Measurements from ENCODE around the gene VPS13A.
"Not testable (repeated sequence)": the region's sequence is repeated elsewhere in the genome, so short reads cannot be mapped to it uniquely, and the experiment has no call there.

VPS13A gene

GRCh38 chr9:77423841-77424240 lies 246.5 kb downstream of the VPS13A start:
- no peak for DNase-seq (ENCODE audit: low read depth)

GRCh38 chr9:77424993-77425392 lies 247.7 kb downstream of the VPS13A start:
- DNase-seq (ENCODE audit: low read depth), result no peak

DNA sequence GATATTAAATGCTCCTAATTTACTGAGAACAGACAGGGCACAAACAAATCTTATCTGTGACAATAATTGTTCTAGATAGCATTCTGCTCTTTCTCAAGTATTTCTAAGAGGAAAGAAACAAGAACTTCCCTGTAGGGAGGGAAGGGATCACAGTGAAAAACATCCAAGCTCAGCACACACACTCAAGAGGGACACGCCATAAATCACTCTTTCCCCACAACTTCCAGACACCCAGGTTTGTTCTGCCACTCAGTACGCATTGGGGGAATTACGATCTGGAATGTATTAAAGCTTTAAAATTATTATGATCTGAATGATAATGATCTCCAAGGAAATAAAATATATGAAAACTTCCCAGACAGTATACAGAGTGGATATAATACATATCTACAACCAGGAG lies 249.4 kb downstream of the VPS13A start:
- no peak for DNase-seq (ENCODE audit: low read depth)

- no peak for DNase-seq (ENCODE audit: low read depth)
These were observed 250.1 kb downstream of the VPS13A start for GRCh38 chr9:77427256-77427927.

GRCh38 chr9:77429928-77430327 lies 252.6 kb downstream of the VPS13A start:
- no peak for DNase-seq (ENCODE audit: low read depth)

- DNase-seq (ENCODE audit: low read depth), result no peak
These were observed 254.7 kb downstream of the VPS13A start for GRCh38 chr9:77432053-77432452.

- DNase-seq (ENCODE audit: low read depth), result no peak
These were observed 256.5 kb downstream of the VPS13A start for GRCh38 chr9:77433675-77434445.

- no peak for DNase-seq (ENCODE audit: low read depth)
These were observed 257.9 kb downstream of the VPS13A start for GRCh38 chr9:77435277-77435676.

DNA sequence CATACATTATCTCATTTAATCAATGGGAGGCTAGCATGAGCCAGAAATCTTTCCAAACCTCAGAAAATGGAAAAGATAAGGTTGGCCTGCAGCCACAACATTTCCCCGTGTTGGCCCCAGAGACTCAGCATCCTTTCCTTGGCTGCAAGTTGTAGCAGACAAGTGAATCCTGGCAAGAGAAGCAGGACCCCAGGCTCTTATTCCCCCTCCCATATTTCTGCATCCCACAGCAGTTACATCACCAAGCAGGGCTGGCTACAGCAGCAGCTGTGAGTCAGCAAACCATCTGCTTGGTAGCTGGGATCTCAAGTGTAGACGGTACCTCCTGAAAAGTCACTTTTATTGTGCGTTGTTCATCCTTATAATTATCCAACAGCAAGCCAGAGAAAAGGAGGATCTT lies 258.4 kb downstream of the VPS13A start:
- DNase-seq (ENCODE audit: low read depth), result no peak

DNA sequence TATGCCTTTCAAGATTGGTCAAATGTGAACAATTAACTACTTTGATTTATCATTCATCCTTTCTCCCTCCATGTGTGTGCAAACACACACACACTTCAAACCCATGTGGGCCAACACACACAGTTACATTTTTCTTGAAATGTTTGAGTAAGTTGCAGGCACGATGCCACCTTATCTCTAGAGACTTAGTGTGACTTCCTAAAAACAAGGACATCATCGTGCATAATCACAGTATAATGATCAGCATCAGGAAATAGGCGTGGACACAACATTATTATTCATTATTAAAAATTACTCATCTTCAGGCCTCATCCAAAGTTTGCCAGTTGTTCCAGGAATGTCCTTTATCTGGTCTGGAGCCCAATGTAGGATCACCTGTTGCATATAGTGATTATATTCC lies 261.3 kb downstream of the VPS13A start:
- no peak for DNase-seq (ENCODE audit: low read depth)

GRCh38 chr9:77440057-77440456 lies 262.7 kb downstream of the VPS13A start:
- no peak for DNase-seq (ENCODE audit: low read depth)

DNA sequence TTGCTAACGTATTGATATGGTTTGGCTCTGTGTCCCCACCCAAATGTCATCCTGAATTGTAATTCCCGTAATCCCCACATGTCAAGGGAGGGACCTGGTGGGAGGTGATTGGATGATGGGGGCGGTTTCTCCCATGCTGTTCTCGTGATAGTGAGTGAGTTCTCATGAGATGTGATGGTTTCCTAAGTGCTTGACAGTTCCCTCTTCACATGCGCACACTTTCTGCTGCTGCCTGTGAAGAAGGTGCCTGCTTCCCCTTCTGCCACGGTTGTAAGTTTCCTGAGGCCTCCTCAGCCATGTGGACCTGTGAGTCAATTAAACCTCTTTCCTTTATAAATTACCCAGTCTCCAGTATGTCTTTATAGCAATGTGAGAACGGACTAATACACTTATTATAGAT lies 263.8 kb downstream of the VPS13A start:
- DNase-seq (ENCODE audit: low read depth), result not testable (repeated sequence)

- DNase-seq (ENCODE audit: low read depth), result no peak
These were observed 265.1 kb downstream of the VPS13A start for GRCh38 chr9:77442436-77442835.

GRCh38 chr9:77447646-77448045 lies 270.3 kb downstream of the VPS13A start:
- DNase-seq (ENCODE audit: low read depth), result no peak

DNA sequence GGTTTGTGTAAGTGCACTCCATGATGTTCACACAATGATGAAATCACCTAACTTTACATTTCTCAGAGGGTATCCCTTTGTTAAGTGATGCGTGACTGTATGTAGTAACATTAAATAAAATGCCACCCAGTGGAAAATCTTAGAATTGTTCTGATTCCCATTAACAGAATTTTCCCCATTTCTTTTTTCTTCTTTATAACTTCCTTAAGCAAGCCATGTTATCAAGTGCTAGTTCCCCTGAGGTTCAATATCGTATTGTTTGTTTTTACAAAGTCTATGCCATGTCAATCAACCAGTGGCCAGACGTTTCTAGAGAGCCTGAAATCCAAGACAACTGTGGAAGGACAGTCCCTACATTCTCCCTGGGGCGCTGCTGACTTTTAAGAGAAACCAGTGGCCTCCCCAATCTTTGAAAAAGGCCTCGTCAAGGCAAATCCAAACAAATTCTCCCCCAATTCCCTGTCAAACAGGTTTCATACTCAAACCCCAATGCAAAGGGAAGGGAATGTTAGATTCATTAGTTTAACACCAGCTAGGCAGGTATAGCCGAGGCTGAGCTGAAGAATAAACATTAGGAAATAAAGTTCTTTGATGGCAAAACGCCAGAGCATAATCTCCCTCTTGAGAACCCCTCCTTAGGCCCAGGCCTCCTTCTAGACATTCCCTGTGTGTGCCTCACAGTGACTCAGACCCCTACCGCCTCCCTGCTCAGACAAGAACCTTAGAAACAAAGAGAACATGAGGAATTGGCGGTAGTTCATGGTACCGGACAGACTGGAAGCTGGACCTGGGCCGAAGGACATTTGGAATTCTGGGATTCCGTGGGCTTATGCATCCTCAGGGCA lies 272.1 kb downstream of the VPS13A start:
- no peak for DNase-seq (ENCODE audit: low read depth)

DNA sequence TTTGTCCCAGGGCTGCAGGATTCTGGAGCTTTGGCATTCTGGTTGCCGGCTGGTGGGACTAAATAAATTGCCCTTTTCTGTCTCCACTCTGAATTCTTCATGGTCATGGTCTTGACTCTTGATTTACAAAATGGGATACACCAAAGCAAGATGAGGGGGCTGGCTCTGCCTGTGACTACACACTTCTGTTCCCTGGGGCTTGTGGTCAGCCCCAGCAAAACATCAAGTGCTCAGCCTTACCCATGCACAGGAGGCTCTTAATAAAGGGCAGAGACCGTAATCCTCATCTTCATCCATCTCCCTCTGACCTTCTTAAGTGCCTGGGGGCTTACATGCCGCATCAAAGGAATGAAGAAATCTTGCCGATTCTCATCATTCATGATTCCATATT lies 272.7 kb downstream of the VPS13A start:
- no peak for DNase-seq (ENCODE audit: low read depth)

GRCh38 chr9:77451507-77451906 lies 274.2 kb downstream of the VPS13A start:
- no peak for DNase-seq (ENCODE audit: low read depth)

GRCh38 chr9:77453825-77454647 lies 276.7 kb downstream of the VPS13A start:
- no peak for DNase-seq (ENCODE audit: low read depth)

GRCh38 chr9:77454663-77455062 lies 277.3 kb downstream of the VPS13A start:
- no peak for DNase-seq (ENCODE audit: low read depth)

- no peak for DNase-seq (ENCODE audit: low read depth)
These were observed 278.1 kb downstream of the VPS13A start for GRCh38 chr9:77455312-77455927.

- peak; percentile 60 for DNase-seq (ENCODE audit: low read depth)
These were observed 279.6 kb downstream of the VPS13A start for GRCh38 chr9:77456829-77457437.
